ENCODE data around the gene NEK2. TPM values are rescaled to one million over a fixed set of nuclear protein-coding genes. Genes with fewer than 3 reads are reported as not detected.
"Not testable (repeated sequence)": the region's sequence is repeated elsewhere in the genome, so short reads cannot be mapped to it uniquely, and the experiment has no call there.

NEK2 gene
- total RNA-seq, 1 donor from 2014 or later: 27.1 TPM

- DNase-seq (ENCODE audit: low read depth, low spot score): no peak
- no peak overlapping the region for H3K27ac Mint-ChIP-seq (ENCODE audit: unreplicated experiment)
- no peaks in the 10 kb centered on the region for H3K27me3 Mint-ChIP-seq (ENCODE audit: low read depth)
- TF ChIP-seq CTCF (conservative IDR thresholded peaks at IDR 0.05): no peak
- no peak overlapping the region for H3K4me3 Mint-ChIP-seq
- H3K9me3 Mint-ChIP-seq: no peaks in the 10 kb centered on the region
- H3K36me3 Mint-ChIP-seq (ENCODE audit: low read depth): no peaks in the 10 kb centered on the region
- H3K4me1 Mint-ChIP-seq: no peaks in the 10 kb centered on the region
Observed at GRCh38 chr1:211647711-211648121, 27.7 kb downstream of the NEK2 start.

GRCh38 chr1:211646566-211646965 lies 28.9 kb downstream of the NEK2 start:
- H3K4me1 Mint-ChIP-seq: no peaks in the 10 kb centered on the region
- no peak overlapping the region for H3K27ac Mint-ChIP-seq (ENCODE audit: unreplicated experiment)
- H3K36me3 Mint-ChIP-seq (ENCODE audit: low read depth): no peaks in the 10 kb centered on the region
- no peaks in the 10 kb centered on the region for H3K27me3 Mint-ChIP-seq (ENCODE audit: low read depth)
- TF ChIP-seq CTCF (conservative IDR thresholded peaks at IDR 0.05): no peak
- no peak for DNase-seq (ENCODE audit: low read depth, low spot score)
- H3K4me3 Mint-ChIP-seq: no peak overlapping the region
- no peaks in the 10 kb centered on the region for H3K9me3 Mint-ChIP-seq

- H3K4me1 Mint-ChIP-seq; H3K27ac Mint-ChIP-seq (ENCODE audit: unreplicated experiment); H3K27me3 Mint-ChIP-seq (ENCODE audit: low read depth); H3K36me3 Mint-ChIP-seq (ENCODE audit: low read depth); DNase-seq (ENCODE audit: low read depth, low spot score); H3K4me3 Mint-ChIP-seq; H3K9me3 Mint-ChIP-seq: not testable (repeated sequence)
Observed at GRCh38 chr1:211645601-211646000, 29.8 kb downstream of the NEK2 start.

- TF ChIP-seq CTCF (conservative IDR thresholded peaks at IDR 0.05): no peak
- H3K36me3 Mint-ChIP-seq (ENCODE audit: low read depth): no peaks in the 10 kb centered on the region
- H3K27ac Mint-ChIP-seq (ENCODE audit: unreplicated experiment): no peak overlapping the region
- H3K4me1 Mint-ChIP-seq: no peaks in the 10 kb centered on the region
- H3K9me3 Mint-ChIP-seq: no peaks in the 10 kb centered on the region
- H3K27me3 Mint-ChIP-seq (ENCODE audit: low read depth): no peaks in the 10 kb centered on the region
- no peak for DNase-seq (ENCODE audit: low read depth, low spot score)
- no peak overlapping the region for H3K4me3 Mint-ChIP-seq
Observed at GRCh38 chr1:211644653-211645052, 30.8 kb downstream of the NEK2 start.

GRCh38 chr1:211643324-211644212 lies 31.9 kb downstream of the NEK2 start:
- Mint-ChIP-seq H3K27me3 (ENCODE audit: low read depth) (no peaks in the 10 kb centered on the region), H3K4me1 (no peaks in the 10 kb centered on the region), H3K27ac (ENCODE audit: unreplicated experiment) (no peak overlapping the region), H3K36me3 (ENCODE audit: low read depth) (no peaks in the 10 kb centered on the region), H3K9me3 (no peaks in the 10 kb centered on the region), H3K4me3 (no peak overlapping the region)
- no peak for DNase-seq (ENCODE audit: low read depth, low spot score)
- no peak for TF ChIP-seq CTCF (conservative IDR thresholded peaks at IDR 0.05)

GRCh38 chr1:211642870-211643269 lies 32.6 kb downstream of the NEK2 start:
- H3K4me3 Mint-ChIP-seq: no peak overlapping the region
- no peaks in the 10 kb centered on the region for H3K4me1 Mint-ChIP-seq
- DNase-seq (ENCODE audit: low read depth, low spot score): no peak
- H3K9me3 Mint-ChIP-seq: no peaks in the 10 kb centered on the region
- H3K27ac Mint-ChIP-seq (ENCODE audit: unreplicated experiment): no peak overlapping the region
- TF ChIP-seq CTCF (conservative IDR thresholded peaks at IDR 0.05): no peak
- H3K27me3 Mint-ChIP-seq (ENCODE audit: low read depth): no peaks in the 10 kb centered on the region
- H3K36me3 Mint-ChIP-seq (ENCODE audit: low read depth): no peaks in the 10 kb centered on the region
